Activated naive CD4-positive, alpha-beta T cell treated with anti-CD3 and anti-CD28 coated beads, Interleukin-2, amount 50 U/mL, for 24 hours (primary cell): ENCODE measurements around the gene FOXJ3.
A peak's percentile ranks its signal among the peaks of the same experiment; 100 is the strongest.

Source experiments
- H3K27ac Mint-ChIP-seq: one replicate; pipeline ENCODE4 v1.8.0; 2021; ENCODE audit warnings: mild to moderate bottlenecking, mixed read lengths
- H3K27me3 Mint-ChIP-seq: one replicate; pipeline ENCODE4 v1.8.0; 2021; ENCODE audit warnings: mixed read lengths
- H3K36me3 Mint-ChIP-seq: one replicate; pipeline ENCODE4 v1.8.0; 2021; ENCODE audit warnings: mixed read lengths
- H3K4me1 Mint-ChIP-seq: one replicate; pipeline ENCODE4 v1.8.0; 2021; ENCODE audit warnings: mixed read lengths
- H3K4me3 Mint-ChIP-seq: one replicate; pipeline ENCODE4 v1.8.0; 2021; ENCODE audit warnings: mild to moderate bottlenecking, mixed read lengths
- H3K9me3 Mint-ChIP-seq: one replicate; pipeline ENCODE4 v1.8.0; 2021; ENCODE audit warnings: mixed read lengths

The FOXJ3 gene

GRCh38 chr1:42343049-42343448 lies 8.0 kb upstream of the FOXJ3 start:
- Mint-ChIP-seq H3K4me1 (no peaks in the 10 kb centered on the region), H3K4me3 (no peak overlapping the region), H3K27ac (no peak overlapping the region), H3K27me3 (no peaks in the 10 kb centered on the region), H3K36me3 (no peaks in the 10 kb centered on the region), H3K9me3 (no peaks in the 10 kb centered on the region)

DNA sequence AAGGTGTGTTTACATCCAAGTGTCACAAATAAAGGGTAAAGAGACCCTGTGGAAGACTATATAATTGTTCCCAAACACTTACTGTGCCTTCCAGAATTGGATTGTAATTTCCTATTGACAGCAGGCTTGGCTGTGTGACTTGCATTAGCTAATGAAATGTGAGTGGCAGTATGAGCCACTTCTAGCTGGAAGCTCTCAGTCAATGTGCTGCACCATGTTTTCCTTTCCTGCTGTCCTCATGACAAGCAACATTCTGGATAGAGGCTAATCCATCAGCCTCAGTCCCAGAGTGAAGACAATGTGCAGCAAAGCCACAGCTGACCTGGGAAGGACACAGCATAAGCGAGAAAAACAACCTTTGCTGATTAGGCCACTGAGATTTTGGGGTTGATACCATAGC lies 5.9 kb upstream of the FOXJ3 start:
- Mint-ChIP-seq H3K27me3 (no peaks in the 10 kb centered on the region), H3K4me3 (no peak overlapping the region), H3K9me3 (no peaks in the 10 kb centered on the region), H3K4me1 (peaks cover 13% of the 10 kb centered on the region), H3K36me3 (no peaks in the 10 kb centered on the region), H3K27ac (no peak overlapping the region)

DNA sequence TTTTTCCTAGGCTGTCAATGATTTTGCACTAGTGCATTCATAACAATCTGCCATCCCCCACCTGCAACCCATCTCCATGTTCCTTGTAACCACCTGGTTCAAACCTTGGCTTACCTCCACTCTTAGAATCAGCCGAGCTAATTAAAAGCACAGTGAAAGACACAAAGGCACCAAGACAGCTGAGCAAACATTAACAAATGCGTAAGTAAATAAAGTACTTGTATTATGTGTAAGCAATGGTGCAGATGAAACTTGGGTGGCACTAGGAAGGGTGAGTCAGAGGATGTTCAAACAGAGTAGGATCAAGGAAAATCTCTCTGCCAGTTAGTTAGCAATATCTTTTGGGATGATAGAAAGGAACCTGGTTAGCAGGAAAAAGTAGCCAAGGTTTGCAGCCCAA lies 5.1 kb upstream of the FOXJ3 start:
- H3K36me3 Mint-ChIP-seq = no peaks in the 10 kb centered on the region
- no peaks in the 10 kb centered on the region for H3K27me3 Mint-ChIP-seq
- H3K27ac Mint-ChIP-seq = no peak overlapping the region

DNA sequence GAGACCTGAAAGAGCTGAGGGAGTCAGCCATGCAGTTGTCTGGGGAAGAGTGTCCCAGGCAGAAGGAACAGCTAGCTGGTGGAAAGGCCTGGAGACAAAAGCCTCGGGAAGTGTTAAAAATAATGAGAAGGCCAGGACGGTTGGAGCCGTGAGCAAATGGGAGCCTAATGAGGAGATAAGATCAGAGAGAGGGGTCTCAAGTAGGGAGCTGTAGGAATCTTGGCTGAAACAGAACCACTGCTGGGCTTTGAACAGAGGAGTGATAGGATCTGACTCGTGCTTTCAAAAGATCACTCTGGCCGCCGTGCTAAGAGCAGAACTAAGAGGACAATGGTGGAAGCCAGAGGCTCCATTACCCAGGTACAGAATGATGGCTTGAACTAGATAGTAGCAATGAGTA lies 1.9 kb upstream of the FOXJ3 start:
- Mint-ChIP-seq H3K27ac (peak overlapping the region; percentile 37), H3K36me3 (peaks cover 1% of the 10 kb centered on the region), H3K27me3 (no peaks in the 10 kb centered on the region), H3K9me3 (no peaks in the 10 kb centered on the region), H3K4me3 (peak overlapping the region; percentile 3), H3K4me1 (peaks cover 35% of the 10 kb centered on the region)

More for the DNA sequence above, 5.1 kb upstream of the FOXJ3 start:
- Mint-ChIP-seq H3K9me3 (no peaks in the 10 kb centered on the region), H3K4me1 (peaks cover 16% of the 10 kb centered on the region), H3K4me3 (no peak overlapping the region)

DNA sequence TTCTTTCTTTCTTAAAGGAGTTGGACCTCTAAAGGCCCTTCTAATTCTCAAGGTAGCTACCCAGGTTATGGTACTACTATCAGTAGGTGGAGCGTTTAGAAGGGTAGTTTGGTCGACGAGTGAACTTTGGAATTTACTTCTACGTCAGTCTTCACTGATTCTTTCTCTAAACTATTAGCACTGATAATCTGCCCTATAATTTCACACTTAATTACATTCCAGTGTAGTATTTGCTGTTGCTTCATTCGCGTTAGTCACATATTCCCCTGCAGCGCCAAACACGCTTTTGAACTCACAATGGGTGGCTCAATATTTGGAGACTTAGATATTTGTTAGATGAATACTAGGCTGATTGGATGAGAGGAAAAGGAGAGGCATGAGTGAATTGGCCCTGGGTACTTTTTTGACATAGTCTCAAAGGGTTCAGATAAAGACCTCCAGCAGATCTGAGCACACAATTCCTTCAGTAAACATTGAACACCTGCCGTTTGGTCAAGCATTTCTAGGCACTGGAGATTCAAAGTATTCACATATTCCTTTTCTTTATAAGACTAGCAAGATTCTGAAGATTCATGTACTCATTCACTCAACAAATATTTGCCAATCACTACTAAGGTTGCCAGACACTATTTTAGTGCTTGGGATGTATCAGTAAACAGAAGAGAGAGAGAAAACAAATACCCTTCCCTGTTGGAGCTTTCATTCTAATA lies 929 bp upstream of the FOXJ3 start:
- Mint-ChIP-seq H3K27me3 (no peaks in the 10 kb centered on the region), H3K4me1 (peaks cover 43% of the 10 kb centered on the region), H3K27ac (peak overlapping the region; percentile 92), H3K4me3 (peak overlapping the region; percentile 87), H3K36me3 (peaks cover 3% of the 10 kb centered on the region), H3K9me3 (no peaks in the 10 kb centered on the region)

GRCh38 chr1:42334240-42335049 lies 590 bp downstream of the FOXJ3 start:
- Mint-ChIP-seq H3K27ac (peak overlapping the region; percentile 91), H3K4me1 (peaks cover 59% of the 10 kb centered on the region), H3K27me3 (no peaks in the 10 kb centered on the region), H3K4me3 (peak overlapping the region; percentile 98), H3K36me3 (peaks cover 6% of the 10 kb centered on the region), H3K9me3 (no peaks in the 10 kb centered on the region)

- Mint-ChIP-seq H3K9me3 (no peaks in the 10 kb centered on the region), H3K27me3 (no peaks in the 10 kb centered on the region), H3K36me3 (peaks cover 6% of the 10 kb centered on the region), H3K4me1 (peaks cover 66% of the 10 kb centered on the region), H3K27ac (peak overlapping the region; percentile 91), H3K4me3 (peak overlapping the region; percentile 98)
These were observed 1.3 kb downstream of the FOXJ3 start for GRCh38 chr1:42333662-42334239.

DNA sequence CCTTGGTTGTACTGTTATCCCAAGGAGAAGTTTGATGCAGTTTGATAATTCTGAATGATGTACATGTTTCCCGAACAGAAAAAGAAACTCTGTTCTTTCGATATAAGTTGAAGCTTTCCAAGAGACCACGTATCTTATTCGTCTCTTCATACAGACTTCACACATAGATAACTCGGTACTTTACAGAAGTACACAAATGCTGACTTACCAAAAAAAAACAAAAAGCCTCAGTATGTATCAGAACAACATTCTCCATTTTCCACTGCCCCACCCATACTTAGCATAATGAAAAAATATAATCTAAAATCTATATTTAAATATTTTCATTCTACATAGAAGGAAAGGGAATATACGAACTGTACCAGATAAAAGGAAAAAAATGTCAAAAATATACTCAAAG lies 2.2 kb downstream of the FOXJ3 start:
- Mint-ChIP-seq H3K27me3 (no peaks in the 10 kb centered on the region), H3K9me3 (no peaks in the 10 kb centered on the region), H3K36me3 (peaks cover 6% of the 10 kb centered on the region), H3K4me1 (peaks cover 74% of the 10 kb centered on the region), H3K27ac (no peak overlapping the region), H3K4me3 (peak overlapping the region; percentile 98)

GRCh38 chr1:42330215-42330614 lies 4.8 kb downstream of the FOXJ3 start:
- Mint-ChIP-seq H3K27me3 (no peaks in the 10 kb centered on the region), H3K4me1 (peaks cover 85% of the 10 kb centered on the region), H3K27ac (no peak overlapping the region), H3K4me3 (no peak overlapping the region), H3K9me3 (no peaks in the 10 kb centered on the region), H3K36me3 (peaks cover 8% of the 10 kb centered on the region)

- Mint-ChIP-seq H3K27ac (peak overlapping the region; percentile 5), H3K36me3 (peaks cover 8% of the 10 kb centered on the region), H3K4me3 (no peak overlapping the region), H3K4me1 (peaks cover 95% of the 10 kb centered on the region), H3K9me3 (no peaks in the 10 kb centered on the region), H3K27me3 (no peaks in the 10 kb centered on the region)
These were observed 6.0 kb downstream of the FOXJ3 start for GRCh38 chr1:42328916-42329496.

GRCh38 chr1:42328047-42328625 lies 6.9 kb downstream of the FOXJ3 start:
- no peaks in the 10 kb centered on the region for H3K27me3 Mint-ChIP-seq
- H3K4me3 Mint-ChIP-seq = no peak overlapping the region
- no peaks in the 10 kb centered on the region for H3K9me3 Mint-ChIP-seq
- H3K36me3 Mint-ChIP-seq = peaks cover 8% of the 10 kb centered on the region
- no peak overlapping the region for H3K27ac Mint-ChIP-seq
- peaks cover 94% of the 10 kb centered on the region for H3K4me1 Mint-ChIP-seq

DNA sequence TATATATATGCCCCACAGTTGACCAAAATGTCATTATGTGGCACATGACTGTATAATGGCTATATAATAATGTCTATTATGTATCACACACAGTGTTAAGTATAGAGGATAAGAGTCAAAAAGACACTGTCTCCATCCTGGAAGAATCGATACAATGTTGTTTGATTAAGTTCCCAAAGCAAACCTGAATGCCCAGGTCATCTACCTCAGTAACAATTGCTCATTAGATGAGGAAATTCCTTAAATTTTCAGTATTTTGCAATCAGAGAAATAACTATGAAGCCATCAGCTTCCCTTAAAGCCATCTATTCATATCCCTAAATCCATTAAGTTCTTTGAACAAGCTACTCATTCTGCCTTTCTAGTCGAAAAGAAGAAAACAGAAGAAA lies 10.0 kb downstream of the FOXJ3 start:
- Mint-ChIP-seq H3K4me1 (peaks cover 96% of the 10 kb centered on the region), H3K36me3 (peaks cover 3% of the 10 kb centered on the region), H3K4me3 (no peak overlapping the region), H3K27me3 (no peaks in the 10 kb centered on the region), H3K9me3 (no peaks in the 10 kb centered on the region), H3K27ac (peak overlapping the region; percentile 23)

DNA sequence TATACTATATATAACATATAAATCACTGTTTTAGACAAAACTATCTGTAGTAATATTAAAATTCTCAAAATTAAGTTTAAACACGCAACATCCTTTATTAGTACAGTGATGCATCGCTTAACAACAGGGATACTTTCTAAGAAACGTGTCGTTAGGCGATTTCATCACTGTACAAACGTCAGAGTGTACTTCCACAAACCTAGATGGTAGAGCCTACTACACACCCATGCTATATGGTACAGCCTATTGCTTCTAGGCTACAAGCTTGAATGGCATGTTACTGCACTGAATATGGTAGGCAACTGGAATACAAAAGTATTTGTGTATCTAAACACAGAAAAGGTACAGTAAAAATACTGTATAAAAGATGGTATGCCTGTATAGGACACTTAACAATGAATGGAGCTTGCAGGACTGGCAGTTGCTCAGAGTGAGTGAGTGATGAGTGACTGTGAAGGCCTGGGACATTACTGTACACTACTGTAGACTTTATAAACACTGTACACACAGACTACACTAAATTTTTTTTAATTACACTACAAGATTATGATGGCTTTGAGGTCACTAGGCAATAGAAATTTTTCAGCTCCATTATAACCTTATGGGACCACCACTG lies 10.5 kb downstream of the FOXJ3 start:
- Mint-ChIP-seq H3K9me3 (no peaks in the 10 kb centered on the region), H3K27me3 (no peaks in the 10 kb centered on the region), H3K4me3 (no peak overlapping the region), H3K36me3 (peaks cover 3% of the 10 kb centered on the region), H3K27ac (no peak overlapping the region), H3K4me1 (peaks cover 96% of the 10 kb centered on the region)

DNA sequence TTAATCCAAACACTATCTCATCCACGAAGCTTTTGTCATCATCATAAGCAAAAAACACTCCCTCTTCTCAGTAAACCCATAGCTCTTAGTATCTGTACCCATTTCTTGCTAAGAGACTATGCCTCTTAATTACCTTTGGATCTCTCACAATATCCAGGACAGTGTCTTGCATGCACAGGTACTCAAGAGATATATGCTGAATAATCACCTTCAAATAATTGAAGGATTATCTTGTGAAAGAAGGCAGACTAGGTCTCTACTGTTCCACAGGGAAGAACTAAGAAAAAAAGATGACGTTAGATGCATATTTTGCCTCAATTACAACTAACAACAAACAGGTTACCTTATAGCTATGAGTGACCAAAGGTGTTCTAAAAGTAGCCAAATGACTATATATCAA lies 11.5 kb downstream of the FOXJ3 start:
- Mint-ChIP-seq H3K27me3 (no peaks in the 10 kb centered on the region), H3K4me3 (no peak overlapping the region), H3K9me3 (no peaks in the 10 kb centered on the region), H3K27ac (peak overlapping the region; percentile 53), H3K36me3 (peaks cover 3% of the 10 kb centered on the region), H3K4me1 (peaks cover 96% of the 10 kb centered on the region)

DNA sequence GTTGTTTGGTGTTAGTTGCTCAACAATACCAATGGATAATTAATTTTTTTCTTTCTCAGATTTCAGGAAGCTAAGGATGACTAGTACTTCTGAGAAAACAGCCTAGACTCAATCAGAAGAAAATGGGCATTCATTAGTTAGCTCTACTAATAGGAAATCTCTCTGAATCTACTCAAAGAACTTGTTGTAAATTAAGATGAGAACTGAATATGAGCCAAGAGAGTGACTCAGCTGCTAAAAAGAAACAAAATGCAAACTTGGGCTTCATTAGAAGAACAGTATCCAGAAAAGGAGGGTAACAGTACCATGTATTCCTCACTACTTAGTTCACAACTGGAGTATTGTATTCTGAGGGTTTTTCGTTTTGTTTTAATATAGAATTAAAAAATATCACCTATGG lies 12.5 kb downstream of the FOXJ3 start:
- Mint-ChIP-seq H3K9me3 (no peaks in the 10 kb centered on the region), H3K27ac (peak overlapping the region; percentile 79), H3K36me3 (peaks cover 4% of the 10 kb centered on the region), H3K4me1 (peaks cover 94% of the 10 kb centered on the region), H3K27me3 (no peaks in the 10 kb centered on the region), H3K4me3 (no peak overlapping the region)
